HUES64 (cell line): ENCODE data around the gene TOX2.

Source experiments
- H3K27ac ChIP-seq: 2 replicates; pipeline ENCODE4 v1.7.0; 2013; ENCODE audit warnings: low read depth, low read length, inconsistent platforms
- H3K27me3 ChIP-seq: 2 replicates; pipeline ENCODE4 v1.6.1; 2013; ENCODE audit warnings: mild to moderate bottlenecking, low read length; ENCODE audit not compliant: insufficient read depth
- H3K36me3 ChIP-seq: 2 replicates; pipeline ENCODE4 v1.6.1; 2013; ENCODE audit warnings: mild to moderate bottlenecking, low read length; ENCODE audit not compliant: insufficient read depth
- H3K4me1 ChIP-seq: 2 replicates; pipeline ENCODE4 v1.6.1; 2013; ENCODE audit warnings: mild to moderate bottlenecking, low read length, moderate library complexity; ENCODE audit not compliant: insufficient read depth
- H3K4me3 ChIP-seq: 2 replicates; pipeline ENCODE4 v1.5.1; 2013; ENCODE audit warnings: mild to moderate bottlenecking, low read length, moderate library complexity
- H3K9ac ChIP-seq: 2 replicates; pipeline ENCODE4 v1.6.1; 2013; ENCODE audit warnings: mild to moderate bottlenecking, low read depth, low read length
- H3K9me3 ChIP-seq: 2 replicates; pipeline ENCODE4 v1.6.1; 2013; ENCODE audit warnings: low read depth, low read length; ENCODE audit not compliant: insufficient read depth
- WGBS: fragments of 150-250, 120-280 bp; methylation state at CpG from one replicate; pipeline ENCODE4 v1.1.7; 2013; ENCODE audit warnings: missing lambda C conversion rate; 5-methylcytosine and 5-hydroxymethylcytosine counted together

TOX2 gene

GRCh38 chr20:43940518-43941225 is 26.0 kb downstream of the TOX2 start:
- no peaks in the 10 kb centered on the region for H3K9me3 ChIP-seq
- H3K4me3 ChIP-seq, result no peak overlapping the region
- H3K36me3 ChIP-seq, result no peaks in the 10 kb centered on the region
- WGBS, result 91% methylated on average over 10 of the region's 10 CpGs
- H3K9ac ChIP-seq, result no peak overlapping the region
- H3K27me3 ChIP-seq, result no peaks in the 10 kb centered on the region
- H3K4me1 ChIP-seq, result no peaks in the 10 kb centered on the region
- H3K27ac ChIP-seq, result no peak overlapping the region

- Histone ChIP-seq H3K27ac (no peak overlapping the region), H3K4me3 (no peak overlapping the region), H3K4me1 (no peaks in the 10 kb centered on the region), H3K9me3 (no peaks in the 10 kb centered on the region), H3K9ac (no peak overlapping the region), H3K36me3 (no peaks in the 10 kb centered on the region), H3K27me3 (no peaks in the 10 kb centered on the region)
- 91% methylated on average over 10 of the region's 10 CpGs for WGBS
Observed at GRCh38 chr20:43941476-43942200, 27.0 kb downstream of the TOX2 start.

- no peaks in the 10 kb centered on the region for H3K27me3 ChIP-seq
- no peak overlapping the region for H3K27ac ChIP-seq
- H3K4me1 ChIP-seq, result no peaks in the 10 kb centered on the region
- no peak overlapping the region for H3K4me3 ChIP-seq
- no peaks in the 10 kb centered on the region for H3K9me3 ChIP-seq
- 100% methylated on average over 1 of the region's 1 CpG for WGBS
- H3K9ac ChIP-seq, result no peak overlapping the region
- H3K36me3 ChIP-seq, result no peaks in the 10 kb centered on the region
Observed at GRCh38 chr20:43942201-43942590, 27.5 kb downstream of the TOX2 start.

- H3K27ac ChIP-seq, result no peak overlapping the region
- H3K4me3 ChIP-seq, result no peak overlapping the region
Observed at GRCh38 chr20:43942667-43943285, 28.1 kb downstream of the TOX2 start.

GRCh38 chr20:43943725-43944124 is 29.1 kb downstream of the TOX2 start:
- H3K4me3 ChIP-seq, result no peak overlapping the region
- WGBS, result 97% methylated on average over 4 of the region's 5 CpGs
- no peaks in the 10 kb centered on the region for H3K4me1 ChIP-seq
- no peaks in the 10 kb centered on the region for H3K9me3 ChIP-seq
- no peaks in the 10 kb centered on the region for H3K36me3 ChIP-seq
- H3K27me3 ChIP-seq, result no peaks in the 10 kb centered on the region
- no peak overlapping the region for H3K27ac ChIP-seq
- no peak overlapping the region for H3K9ac ChIP-seq

More at GRCh38 chr20:43942667-43943285, 28.1 kb downstream of the TOX2 start:
- H3K27me3 ChIP-seq, result no peaks in the 10 kb centered on the region
- H3K36me3 ChIP-seq, result no peaks in the 10 kb centered on the region
- H3K9me3 ChIP-seq, result no peaks in the 10 kb centered on the region
- 78% methylated on average over 9 of the region's 9 CpGs for WGBS
- no peaks in the 10 kb centered on the region for H3K4me1 ChIP-seq
- no peak overlapping the region for H3K9ac ChIP-seq

- Histone ChIP-seq H3K9ac (no peak overlapping the region), H3K4me3 (no peak overlapping the region), H3K9me3 (no peaks in the 10 kb centered on the region), H3K27ac (no peak overlapping the region), H3K27me3 (no peaks in the 10 kb centered on the region), H3K36me3 (no peaks in the 10 kb centered on the region), H3K4me1 (no peaks in the 10 kb centered on the region)
- whole genome bisulfite sequencing, result 91% methylated on average over 5 of the region's 6 CpGs
Observed at GRCh38 chr20:43944653-43945235, 30.1 kb downstream of the TOX2 start.

- no peaks in the 10 kb centered on the region for H3K36me3 ChIP-seq
- no peaks in the 10 kb centered on the region for H3K4me1 ChIP-seq
- H3K27ac ChIP-seq, result no peak overlapping the region
- H3K4me3 ChIP-seq, result no peak overlapping the region
- no peaks in the 10 kb centered on the region for H3K9me3 ChIP-seq
- no peaks in the 10 kb centered on the region for H3K27me3 ChIP-seq
- 89% methylated on average over 24 of the region's 24 CpGs for WGBS
- no peak overlapping the region for H3K9ac ChIP-seq
Observed at GRCh38 chr20:43945391-43946205, 30.9 kb downstream of the TOX2 start.

GRCh38 chr20:43946206-43946491 is 31.5 kb downstream of the TOX2 start:
- 96% methylated on average over 2 of the region's 2 CpGs for WGBS
- Histone ChIP-seq H3K27me3 (no peaks in the 10 kb centered on the region), H3K36me3 (no peaks in the 10 kb centered on the region), H3K4me3 (no peak overlapping the region), H3K27ac (no peak overlapping the region), H3K4me1 (no peaks in the 10 kb centered on the region), H3K9me3 (no peaks in the 10 kb centered on the region), H3K9ac (no peak overlapping the region)

GRCh38 chr20:43946659-43947315 is 32.1 kb downstream of the TOX2 start:
- WGBS, result 80% methylated on average over 9 of the region's 9 CpGs
- Histone ChIP-seq H3K9ac (no peak overlapping the region), H3K4me1 (no peaks in the 10 kb centered on the region), H3K27ac (no peak overlapping the region), H3K4me3 (no peak overlapping the region), H3K27me3 (no peaks in the 10 kb centered on the region), H3K36me3 (no peaks in the 10 kb centered on the region), H3K9me3 (no peaks in the 10 kb centered on the region)

GRCh38 chr20:43947316-43947710 is 32.7 kb downstream of the TOX2 start:
- WGBS, result 92% methylated on average over 6 of the region's 6 CpGs

More at GRCh38 chr20:43947316-43947710, 32.7 kb downstream of the TOX2 start:
- H3K27ac ChIP-seq, result no peak overlapping the region
- H3K27me3 ChIP-seq, result no peaks in the 10 kb centered on the region
- H3K36me3 ChIP-seq, result no peaks in the 10 kb centered on the region
- no peak overlapping the region for H3K4me3 ChIP-seq
- no peak overlapping the region for H3K9ac ChIP-seq
- H3K4me1 ChIP-seq, result no peaks in the 10 kb centered on the region
- no peaks in the 10 kb centered on the region for H3K9me3 ChIP-seq
